HCT116 (cell line): Measurements from ENCODE around the gene STT3B. TPM values are rescaled to one million over a fixed set of nuclear protein-coding genes. Genes with fewer than 3 reads are reported as not detected.

Experiments used
- ATAC-seq: fragments of 200-7000 bp; cut with Tn5 transposase; 2 replicates; pipeline ENCODE4 v1.9.1; 2020; ENCODE audit warnings: mild to moderate bottlenecking, moderate library complexity
- BruUV-seq: library from RNA; stranded (reverse); fragments of 400-500 nt; replicated peaks from 2 replicates; lab custom pipeline; 2021; lab: Mats Ljungman, UMichigan
- CTCF ChIA-PET: fragments of 300-600 bp; sonication (Branson Sonifier 250); formaldehyde crosslinking; loops from one replicate; lab custom pipeline; 2021; ENCODE audit warnings: antibody characterized with exemption; lab: Charles Lee
- POLR2A ChIA-PET: fragments of 300-600, 350-600 bp; sonication (Branson Sonifier 250); formaldehyde crosslinking; loops from one replicate; lab custom pipeline; 2021; ENCODE audit warnings: antibody characterized with exemption; lab: Charles Lee
- RAD21 ChIA-PET, 2 experiments: fragments of 300-600 bp; sonication (Branson Sonifier 250); formaldehyde crosslinking; loops; one replicate each; lab custom pipeline; 2023; ENCODE audit warnings: low total read pairs in 2 of 2; ENCODE audit not compliant: uncharacterized antibody in 2 of 2, unreplicated experiment in 2 of 2, low non-redundant PET in 1 of 2; lab: Charles Lee
- DNase-seq: peaks from one replicate; pipeline ENCODE4 v3.0.0-alpha.2; 2010; ENCODE audit warnings: low read depth, low spot score
- H2AFZ ChIP-seq: fragments of 200-600 bp; shearing (Covaris generic), sonication (generic); 2 replicates; pipeline ENCODE4 v1.6.1; 2017; ENCODE audit warnings: low read depth, mixed run types, mixed read lengths, antibody characterized with exemption, low read length; ENCODE audit not compliant: poor library complexity, severe bottlenecking
- H3K27ac ChIP-seq: 2 replicates; pipeline ENCODE4 v1.5.1; 2012; ENCODE audit warnings: low read depth, low read length
- H3K27me3 ChIP-seq: fragments of 200-600 bp; sonication (generic); 2 replicates; pipeline ENCODE4 v1.6.1; 2016; ENCODE audit warnings: mixed run types, low read length, mixed read lengths; ENCODE audit not compliant: insufficient read depth
- H3K36me3 ChIP-seq, 2 experiments: fragments of 200-500 bp in 1 of 2; fragments of 200-600 bp in 1 of 2; sonication (Bioruptor generic) in 1 of 2; sonication (generic) in 1 of 2; 2 replicates each; pipeline versions ENCODE4 v1.5.1 to v1.6.1; 2014 to 2016; ENCODE audit warnings: low read length in 2 of 2, inconsistent platforms in 1 of 2, mixed read lengths in 1 of 2, mixed run types in 1 of 2; ENCODE audit not compliant: insufficient read depth in 2 of 2, control insufficient read depth in 1 of 2
- H3K4me1 ChIP-seq, 2 experiments: fragments of 200-600 bp in 1 of 2; sonication (generic) in 1 of 2; 2 replicates each; pipeline versions ENCODE4 v1.5.1 to v1.6.1; 2012 to 2017; ENCODE audit warnings: low read length in 2 of 2, inconsistent platforms in 1 of 2, mild to moderate bottlenecking in 1 of 2, mixed read lengths in 1 of 2, mixed run types in 1 of 2, moderate library complexity in 1 of 2; ENCODE audit not compliant: insufficient read depth in 2 of 2, control insufficient read depth in 1 of 2
- H3K4me2 ChIP-seq: fragments of 200-600 bp; sonication (generic); 2 replicates; pipeline ENCODE4 v1.6.1; 2017; ENCODE audit warnings: mixed run types, low read length, mixed read lengths
- H3K4me3 ChIP-seq, 2 experiments: fragments of 200-600 bp in 1 of 2; sonication (generic) in 1 of 2; replicated peaks in 1 of 2; 2 replicates each; pipeline ENCODE4 v1.5.1; 2011 to 2016; ENCODE audit warnings: low read length in 2 of 2, control low read depth in 1 of 2, low read depth in 1 of 2, mild to moderate bottlenecking in 1 of 2, mixed read lengths in 1 of 2, mixed run types in 1 of 2
- H3K79me2 ChIP-seq: fragments of 200-600 bp; sonication (generic); 2 replicates; pipeline ENCODE4 v1.6.1; 2017; ENCODE audit warnings: mild to moderate bottlenecking, mixed run types, low read length, moderate library complexity, mixed read lengths; ENCODE audit not compliant: insufficient read depth
- H3K9ac ChIP-seq: fragments of 200-600 bp; sonication (generic); 2 replicates; pipeline ENCODE4 v1.6.1; 2016; ENCODE audit warnings: low read length, mixed read lengths
- H3K9me2 ChIP-seq: fragments of 200-600 bp; sonication (generic), shearing (Covaris generic); 2 replicates; pipeline ENCODE4 v1.6.1; 2017; ENCODE audit warnings: mixed run types, mild to moderate bottlenecking, moderate library complexity; ENCODE audit not compliant: insufficient read depth
- H3K9me3 ChIP-seq, 2 experiments: fragments of 200-500 bp in 1 of 2; fragments of 200-600 bp in 1 of 2; sonication (Bioruptor generic) in 1 of 2; sonication (generic) in 1 of 2; 2 replicates each; pipeline ENCODE4 v1.6.1; 2014 to 2017; ENCODE audit warnings: low read length in 2 of 2, mixed read lengths in 2 of 2, inconsistent platforms in 1 of 2, low read depth in 1 of 2, mild to moderate bottlenecking in 1 of 2, mixed run types in 1 of 2, moderate library complexity in 1 of 2; ENCODE audit not compliant: control insufficient read depth in 1 of 2, insufficient read depth in 1 of 2
- H4K20me1 ChIP-seq: fragments of 200-600 bp; sonication (generic), shearing (Covaris generic); 2 replicates; pipeline ENCODE4 v1.6.1; 2017; ENCODE audit warnings: mixed run types, mild to moderate bottlenecking, moderate library complexity; ENCODE audit not compliant: insufficient read depth
- EGR1 ChIP-seq: IDR thresholded peaks from 2 replicates; pipeline ENCODE4 v1.6.1; 2012; ENCODE audit warnings: low read depth
- ELF1 ChIP-seq: IDR thresholded peaks from 2 replicates; pipeline ENCODE4 v1.6.1; 2012; ENCODE audit warnings: low read depth, borderline replicate concordance
- EZH2 ChIP-seq: fragments of 200-600 bp; sonication (generic); IDR thresholded peaks from 2 replicates; pipeline ENCODE4 v1.6.1; 2017; ENCODE audit warnings: antibody characterized with exemption, mixed run types
- EZH2phosphoT487 ChIP-seq: fragments of 200-600 bp; IDR thresholded peaks from 2 replicates; pipeline ENCODE4 v1.6.1; 2018; ENCODE audit warnings: antibody characterized with exemption, borderline replicate concordance
- JUND ChIP-seq: IDR thresholded peaks from 2 replicates; pipeline ENCODE4 v1.6.1; 2012
- POLR2AphosphoS5 ChIP-seq: IDR thresholded peaks from 2 replicates; pipeline ENCODE4 v1.6.1; 2011; ENCODE audit warnings: mild to moderate bottlenecking, low read depth, low read length, moderate library complexity
- RAD21 ChIP-seq: IDR thresholded peaks from 2 replicates; pipeline ENCODE4 v1.6.1; 2012; ENCODE audit warnings: low read depth, mild to moderate bottlenecking
- SP1 ChIP-seq: IDR thresholded peaks from 2 replicates; pipeline ENCODE4 v1.6.1; 2012; ENCODE audit warnings: low read depth
- SRF ChIP-seq: IDR thresholded peaks from 2 replicates; pipeline ENCODE4 v1.6.1; 2012; ENCODE audit warnings: low read depth
- YY1 ChIP-seq: IDR thresholded peaks from 2 replicates; pipeline ENCODE4 v1.6.1; 2011; ENCODE audit warnings: low read length, low read depth, moderate library complexity, mild to moderate bottlenecking; ENCODE audit not compliant: insufficient replicate concordance; ENCODE audit errors: extremely low read depth
- ZFX ChIP-seq: fragments of 450-650 bp; IDR thresholded peaks from 2 replicates; pipeline ENCODE4 v1.6.1; 2017
- intact Hi-C: fragments of 100-400 bp; cut with micrococcal nuclease; formaldehyde crosslinking; loops from 2 replicates; pipeline ENCODE4 v1.10.0; 2022
- total RNA-seq: library from RNA; stranded (reverse); gene quantifications from one replicate; pipeline ENCODE4 v1.2.1, GENCODE V29; 2021; ENCODE audit not compliant: unreplicated experiment
- TF ChIP-seq, protein P1 (sequence below): IDR thresholded peaks from 2 replicates; pipeline ENCODE4 v1.6.1; 2011; ENCODE audit warnings: mild to moderate bottlenecking, low read length, moderate library complexity; ENCODE audit not compliant: insufficient replicate concordance; ENCODE audit errors: extremely low read depth
- TF ChIP-seq, protein P2 (sequence below): IDR thresholded peaks from 2 replicates; pipeline ENCODE4 v1.6.1; 2012; ENCODE audit warnings: low read depth

STT3B gene
- total RNA-seq, 1 experiment from 2014 or later: 131 TPM

DNA sequence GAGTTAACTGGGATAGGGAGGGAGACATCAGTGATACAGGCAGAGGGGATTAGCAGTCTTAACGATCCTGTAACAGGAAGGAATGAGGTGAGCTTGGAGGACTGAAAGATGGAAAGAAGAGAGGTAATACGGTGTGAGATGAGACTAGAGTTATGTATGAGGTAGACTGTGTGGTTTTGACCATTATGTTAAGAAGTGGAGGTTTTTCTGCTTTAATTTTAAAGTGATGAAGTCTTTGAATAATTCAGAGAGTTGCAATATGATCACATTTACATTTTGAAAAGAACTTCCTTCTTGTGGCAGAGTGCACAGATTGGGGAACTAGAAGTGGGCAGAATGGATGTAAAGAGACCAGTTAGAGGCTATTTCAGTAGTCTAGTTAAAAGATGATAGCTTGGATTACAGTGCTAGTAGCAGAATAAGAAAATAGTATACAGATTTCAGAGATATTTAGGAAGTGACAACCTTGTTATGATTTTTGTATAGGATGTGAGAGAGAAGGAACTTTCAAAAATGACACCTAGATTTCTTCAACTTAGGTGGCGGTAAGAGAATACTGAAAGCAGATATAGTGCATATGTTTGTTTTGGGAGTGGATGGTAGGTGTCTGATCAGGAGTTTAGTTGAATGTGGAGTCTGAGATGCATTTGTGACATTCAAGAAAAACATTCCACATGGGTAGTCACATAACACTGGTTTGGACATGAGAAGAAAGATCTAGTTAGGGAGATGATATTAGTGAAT lies 40.5 kb downstream of the STT3B start:
- BruUV-seq: no TSS peak
- Histone ChIP-seq H3K9me3 (no peaks in the 10 kb centered on the region), H3K36me3 (no peaks in the 10 kb centered on the region), H3K27ac (no peak overlapping the region), H2AFZ (no peak overlapping the region), H3K9me2 (no peaks in the 10 kb centered on the region), H4K20me1 (peaks cover 49% of the 10 kb centered on the region), H3K9ac (no peak overlapping the region), H3K4me3 (no peak overlapping the region), H3K4me2 (no peak overlapping the region), H3K79me2 (peaks cover 98% of the 10 kb centered on the region), H3K4me1 (no peaks in the 10 kb centered on the region), H3K27me3 (no peaks in the 10 kb centered on the region)
- intact Hi-C loops: no loop called here
- POLR2A ChIA-PET: no interaction called here
- CTCF ChIA-PET: no interaction called here
- DNase-seq (no peak), ATAC-seq (no peak)
- RAD21 ChIA-PET: no interaction called here
- TF ChIP-seq ZFX: no peak
- no peak for TF ChIP-seq YY1
- TF ChIP-seq EGR1: no peak
- TF ChIP-seq EZH2phosphoT487: no peak
- TF ChIP-seq JUND: no peak
- no peak for TF ChIP-seq POLR2AphosphoS5
- TF ChIP-seq RAD21: no peak
- TF ChIP-seq SRF: no peak
- TF ChIP-seq, protein P1, sequence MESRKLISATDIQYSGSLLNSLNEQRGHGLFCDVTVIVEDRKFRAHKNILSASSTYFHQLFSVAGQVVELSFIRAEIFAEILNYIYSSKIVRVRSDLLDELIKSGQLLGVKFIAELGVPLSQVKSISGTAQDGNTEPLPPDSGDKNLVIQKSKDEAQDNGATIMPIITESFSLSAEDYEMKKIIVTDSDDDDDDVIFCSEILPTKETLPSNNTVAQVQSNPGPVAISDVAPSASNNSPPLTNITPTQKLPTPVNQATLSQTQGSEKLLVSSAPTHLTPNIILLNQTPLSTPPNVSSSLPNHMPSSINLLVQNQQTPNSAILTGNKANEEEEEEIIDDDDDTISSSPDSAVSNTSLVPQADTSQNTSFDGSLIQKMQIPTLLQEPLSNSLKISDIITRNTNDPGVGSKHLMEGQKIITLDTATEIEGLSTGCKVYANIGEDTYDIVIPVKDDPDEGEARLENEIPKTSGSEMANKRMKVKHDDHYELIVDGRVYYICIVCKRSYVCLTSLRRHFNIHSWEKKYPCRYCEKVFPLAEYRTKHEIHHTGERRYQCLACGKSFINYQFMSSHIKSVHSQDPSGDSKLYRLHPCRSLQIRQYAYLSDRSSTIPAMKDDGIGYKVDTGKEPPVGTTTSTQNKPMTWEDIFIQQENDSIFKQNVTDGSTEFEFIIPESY: no peak
- no peak for TF ChIP-seq EZH2
- TF ChIP-seq, protein P2, sequence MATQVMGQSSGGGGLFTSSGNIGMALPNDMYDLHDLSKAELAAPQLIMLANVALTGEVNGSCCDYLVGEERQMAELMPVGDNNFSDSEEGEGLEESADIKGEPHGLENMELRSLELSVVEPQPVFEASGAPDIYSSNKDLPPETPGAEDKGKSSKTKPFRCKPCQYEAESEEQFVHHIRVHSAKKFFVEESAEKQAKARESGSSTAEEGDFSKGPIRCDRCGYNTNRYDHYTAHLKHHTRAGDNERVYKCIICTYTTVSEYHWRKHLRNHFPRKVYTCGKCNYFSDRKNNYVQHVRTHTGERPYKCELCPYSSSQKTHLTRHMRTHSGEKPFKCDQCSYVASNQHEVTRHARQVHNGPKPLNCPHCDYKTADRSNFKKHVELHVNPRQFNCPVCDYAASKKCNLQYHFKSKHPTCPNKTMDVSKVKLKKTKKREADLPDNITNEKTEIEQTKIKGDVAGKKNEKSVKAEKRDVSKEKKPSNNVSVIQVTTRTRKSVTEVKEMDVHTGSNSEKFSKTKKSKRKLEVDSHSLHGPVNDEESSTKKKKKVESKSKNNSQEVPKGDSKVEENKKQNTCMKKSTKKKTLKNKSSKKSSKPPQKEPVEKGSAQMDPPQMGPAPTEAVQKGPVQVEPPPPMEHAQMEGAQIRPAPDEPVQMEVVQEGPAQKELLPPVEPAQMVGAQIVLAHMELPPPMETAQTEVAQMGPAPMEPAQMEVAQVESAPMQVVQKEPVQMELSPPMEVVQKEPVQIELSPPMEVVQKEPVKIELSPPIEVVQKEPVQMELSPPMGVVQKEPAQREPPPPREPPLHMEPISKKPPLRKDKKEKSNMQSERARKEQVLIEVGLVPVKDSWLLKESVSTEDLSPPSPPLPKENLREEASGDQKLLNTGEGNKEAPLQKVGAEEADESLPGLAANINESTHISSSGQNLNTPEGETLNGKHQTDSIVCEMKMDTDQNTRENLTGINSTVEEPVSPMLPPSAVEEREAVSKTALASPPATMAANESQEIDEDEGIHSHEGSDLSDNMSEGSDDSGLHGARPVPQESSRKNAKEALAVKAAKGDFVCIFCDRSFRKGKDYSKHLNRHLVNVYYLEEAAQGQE: no peak
- no peak for TF ChIP-seq ELF1
- TF ChIP-seq SP1: no peak
